Fibroblast of skin of right biceps (primary cell): Measurements from ENCODE around the gene GARNL3.

Experiments
- DNase-seq: peaks from one replicate; pipeline ENCODE4 v3.0.0-alpha.2; 2013

The GARNL3 gene, protein sequence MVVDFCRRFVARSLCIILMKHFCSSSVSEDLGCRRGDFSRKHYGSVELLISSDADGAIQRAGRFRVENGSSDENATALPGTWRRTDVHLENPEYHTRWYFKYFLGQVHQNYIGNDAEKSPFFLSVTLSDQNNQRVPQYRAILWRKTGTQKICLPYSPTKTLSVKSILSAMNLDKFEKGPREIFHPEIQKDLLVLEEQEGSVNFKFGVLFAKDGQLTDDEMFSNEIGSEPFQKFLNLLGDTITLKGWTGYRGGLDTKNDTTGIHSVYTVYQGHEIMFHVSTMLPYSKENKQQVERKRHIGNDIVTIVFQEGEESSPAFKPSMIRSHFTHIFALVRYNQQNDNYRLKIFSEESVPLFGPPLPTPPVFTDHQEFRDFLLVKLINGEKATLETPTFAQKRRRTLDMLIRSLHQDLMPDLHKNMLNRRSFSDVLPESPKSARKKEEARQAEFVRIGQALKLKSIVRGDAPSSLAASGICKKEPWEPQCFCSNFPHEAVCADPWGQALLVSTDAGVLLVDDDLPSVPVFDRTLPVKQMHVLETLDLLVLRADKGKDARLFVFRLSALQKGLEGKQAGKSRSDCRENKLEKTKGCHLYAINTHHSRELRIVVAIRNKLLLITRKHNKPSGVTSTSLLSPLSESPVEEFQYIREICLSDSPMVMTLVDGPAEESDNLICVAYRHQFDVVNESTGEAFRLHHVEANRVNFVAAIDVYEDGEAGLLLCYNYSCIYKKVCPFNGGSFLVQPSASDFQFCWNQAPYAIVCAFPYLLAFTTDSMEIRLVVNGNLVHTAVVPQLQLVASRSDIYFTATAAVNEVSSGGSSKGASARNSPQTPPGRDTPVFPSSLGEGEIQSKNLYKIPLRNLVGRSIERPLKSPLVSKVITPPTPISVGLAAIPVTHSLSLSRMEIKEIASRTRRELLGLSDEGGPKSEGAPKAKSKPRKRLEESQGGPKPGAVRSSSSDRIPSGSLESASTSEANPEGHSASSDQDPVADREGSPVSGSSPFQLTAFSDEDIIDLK

GRCh38 chr9:127264462-127265219, at the start of gene GARNL3:
Gene GARNL3, plus strand, starts transcription at chr9:127264774. Its CDS starts 104 bp downstream, at chr9:127264878.
- DNase-seq, result no peak

DNA sequence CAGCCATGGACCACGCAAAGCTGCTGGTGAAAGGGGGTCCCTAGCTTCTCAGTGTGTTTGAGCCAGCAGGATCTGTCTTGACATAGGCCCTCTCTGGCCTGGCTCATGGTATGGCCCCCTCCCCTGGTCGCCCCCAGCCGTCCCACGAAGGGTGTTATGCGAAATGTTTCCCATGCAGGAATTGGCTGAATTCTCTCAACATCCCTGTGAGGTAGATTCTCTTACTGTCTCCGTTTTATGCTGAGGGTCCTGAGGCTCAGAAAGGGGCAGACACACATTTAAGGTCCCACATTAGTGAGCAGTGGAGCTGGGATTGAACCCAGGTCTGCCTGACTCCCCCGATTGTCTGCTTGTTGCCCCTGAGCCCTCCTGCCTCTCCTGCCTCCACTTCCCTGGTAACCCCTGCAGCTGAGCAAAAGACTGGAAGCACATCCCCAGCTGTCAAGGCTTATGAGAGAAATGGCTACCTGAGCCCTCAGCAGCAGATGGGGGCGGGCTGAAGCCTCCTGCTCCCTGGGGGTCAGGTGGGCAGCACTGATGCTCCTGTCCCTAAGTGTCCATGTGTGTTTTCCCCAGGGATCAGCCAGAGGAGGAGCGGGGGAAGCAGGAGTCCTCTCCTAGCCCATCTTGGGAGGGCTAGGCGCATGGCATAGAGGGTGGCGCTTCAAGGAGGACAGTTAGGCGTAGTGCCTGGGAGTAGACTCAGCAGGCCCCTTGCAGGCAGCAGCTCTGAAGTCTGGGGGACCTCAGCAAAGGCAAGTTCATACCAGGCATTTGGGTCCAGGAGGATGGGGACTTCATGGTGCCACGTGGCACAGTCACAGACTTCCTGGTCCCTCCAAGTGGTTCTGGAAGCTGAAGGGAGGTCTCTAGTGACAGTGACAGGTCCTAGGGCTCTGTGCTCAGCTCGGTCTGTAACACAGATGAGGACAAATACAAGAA, 49.0 kb upstream of the GARNL3 start:
- no peak for DNase-seq

- DNase-seq, result no peak
These were observed 48.2 kb upstream of the GARNL3 start for GRCh38 chr9:127216210-127216887.

DNA sequence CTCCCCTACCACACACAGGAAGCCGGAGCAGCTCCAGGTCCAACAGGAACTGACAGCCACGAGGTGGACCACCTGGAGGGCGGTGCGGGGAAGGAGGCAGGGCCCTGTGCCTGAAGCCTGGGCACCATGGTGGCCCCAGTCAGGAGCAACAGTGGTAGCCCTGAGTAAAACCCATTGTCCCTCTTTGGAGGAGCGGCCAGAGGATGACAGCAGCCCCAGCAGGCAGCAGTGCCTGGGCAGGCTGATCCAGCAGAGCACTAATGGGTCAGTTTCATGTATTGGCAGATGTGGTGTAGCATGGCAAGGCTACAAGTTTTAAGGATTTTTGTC, 47.7 kb upstream of the GARNL3 start:
- no peak for DNase-seq

- no peak for DNase-seq
These were observed 45.8 kb upstream of the GARNL3 start for GRCh38 chr9:127218818-127219217.

DNA sequence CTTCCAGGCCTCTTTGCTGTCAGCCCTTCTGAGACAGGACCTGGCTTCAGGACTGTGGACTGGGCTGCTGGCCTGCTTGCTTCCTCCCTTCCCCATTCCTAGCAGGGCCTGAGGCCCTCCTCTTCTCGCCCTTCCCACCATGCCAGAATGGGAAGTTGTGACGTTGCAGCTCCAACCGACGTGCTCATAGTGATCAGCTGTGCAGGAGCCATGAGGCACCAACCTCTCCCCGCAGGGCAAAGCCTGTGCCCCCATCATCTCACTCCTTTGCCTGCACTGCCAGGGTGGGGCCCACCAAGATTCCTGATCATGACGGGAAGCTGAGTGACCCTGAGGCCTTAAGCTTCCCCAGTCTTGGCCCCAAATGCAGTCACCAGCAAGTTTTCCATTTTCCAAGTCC, 45.1 kb upstream of the GARNL3 start:
- DNase-seq, result no peak

GRCh38 chr9:127221695-127222094, 42.9 kb upstream of the GARNL3 start:
- DNase-seq, result no peak

- no peak for DNase-seq
These were observed 42.0 kb upstream of the GARNL3 start for GRCh38 chr9:127222388-127223095.

GRCh38 chr9:127223266-127223665, 41.3 kb upstream of the GARNL3 start:
- no peak for DNase-seq

GRCh38 chr9:127223810-127224177, 40.8 kb upstream of the GARNL3 start:
- no peak for DNase-seq

DNA sequence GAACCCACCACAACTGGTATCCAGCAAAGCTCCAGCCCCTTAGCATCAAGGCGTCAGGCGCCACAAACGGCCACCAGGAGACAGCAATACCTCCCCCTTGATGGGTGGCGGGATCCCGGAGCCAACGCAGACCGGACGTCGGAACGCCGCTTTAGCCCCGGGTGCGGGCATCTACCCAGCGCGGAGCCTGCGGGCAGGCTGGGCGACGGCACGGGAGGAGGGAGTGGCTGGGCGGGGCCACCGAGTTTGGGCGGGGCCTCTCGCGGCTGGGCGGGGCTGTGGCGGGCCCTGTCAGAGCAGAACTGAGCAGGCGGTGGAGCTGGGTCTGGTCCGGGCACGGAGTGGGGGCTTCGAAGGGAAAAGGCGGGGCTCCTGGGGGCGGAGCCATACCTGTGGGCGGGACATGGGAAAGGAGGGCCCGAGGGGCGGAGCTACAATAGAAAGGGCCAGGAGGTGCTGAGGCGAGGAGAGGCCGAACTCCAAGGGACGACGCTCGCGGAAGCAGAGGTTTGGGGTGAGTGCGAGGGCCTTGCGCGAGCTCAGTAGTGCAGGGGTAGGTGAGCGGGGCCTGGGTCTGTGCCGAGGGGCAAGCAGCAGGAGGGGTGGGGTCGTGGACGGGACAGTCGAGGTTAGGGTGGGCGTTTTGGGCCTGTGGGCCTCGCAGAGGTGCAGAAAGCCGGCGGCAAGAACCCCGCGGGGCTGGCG, 40.2 kb upstream of the GARNL3 start:
- peak; percentile 83 for DNase-seq

DNA sequence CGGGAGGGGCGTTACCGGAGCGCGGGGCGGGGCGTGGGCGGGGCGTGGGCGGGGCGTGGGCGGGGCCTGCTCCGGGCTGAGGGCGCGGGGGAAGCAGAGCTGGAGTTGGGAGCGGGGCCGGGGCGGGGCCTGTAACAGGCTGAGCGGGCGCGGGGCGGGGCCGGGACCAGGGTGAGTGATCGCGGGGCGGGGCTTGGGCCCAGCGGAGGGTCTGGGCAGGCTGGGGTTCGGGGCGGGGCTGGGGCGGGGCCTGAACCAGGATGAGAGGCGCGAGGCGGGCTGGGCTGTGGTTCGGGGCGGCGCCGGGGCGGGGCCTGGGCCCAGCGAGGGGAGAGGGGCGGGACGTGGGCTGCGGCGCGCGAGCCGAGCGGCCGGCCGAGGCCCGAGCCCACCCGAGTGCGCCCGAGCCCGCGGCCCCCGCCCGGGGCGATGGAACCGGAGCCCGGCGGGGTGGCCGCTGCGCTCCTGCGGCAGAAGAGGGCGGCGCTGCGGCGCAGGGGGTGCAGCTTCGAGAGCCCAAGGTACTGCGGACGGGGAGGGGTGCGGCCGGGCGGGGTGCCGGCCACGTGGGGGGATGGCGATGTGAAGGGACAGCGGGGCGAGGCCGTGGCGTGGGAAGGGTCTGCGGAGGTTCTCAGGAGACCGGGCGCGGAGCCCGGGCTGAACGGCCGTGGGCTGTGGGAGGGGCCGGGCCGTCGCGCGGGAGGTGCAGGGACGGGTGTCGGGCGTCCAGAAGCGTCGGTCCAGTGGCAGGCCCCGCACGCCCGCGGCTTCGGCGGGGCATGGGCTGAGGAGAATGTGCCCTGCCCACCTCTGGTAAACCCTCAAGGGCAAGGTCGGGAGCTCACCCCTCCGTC, 39.5 kb upstream of the GARNL3 start:
- DNase-seq, result peak; percentile 90

DNA sequence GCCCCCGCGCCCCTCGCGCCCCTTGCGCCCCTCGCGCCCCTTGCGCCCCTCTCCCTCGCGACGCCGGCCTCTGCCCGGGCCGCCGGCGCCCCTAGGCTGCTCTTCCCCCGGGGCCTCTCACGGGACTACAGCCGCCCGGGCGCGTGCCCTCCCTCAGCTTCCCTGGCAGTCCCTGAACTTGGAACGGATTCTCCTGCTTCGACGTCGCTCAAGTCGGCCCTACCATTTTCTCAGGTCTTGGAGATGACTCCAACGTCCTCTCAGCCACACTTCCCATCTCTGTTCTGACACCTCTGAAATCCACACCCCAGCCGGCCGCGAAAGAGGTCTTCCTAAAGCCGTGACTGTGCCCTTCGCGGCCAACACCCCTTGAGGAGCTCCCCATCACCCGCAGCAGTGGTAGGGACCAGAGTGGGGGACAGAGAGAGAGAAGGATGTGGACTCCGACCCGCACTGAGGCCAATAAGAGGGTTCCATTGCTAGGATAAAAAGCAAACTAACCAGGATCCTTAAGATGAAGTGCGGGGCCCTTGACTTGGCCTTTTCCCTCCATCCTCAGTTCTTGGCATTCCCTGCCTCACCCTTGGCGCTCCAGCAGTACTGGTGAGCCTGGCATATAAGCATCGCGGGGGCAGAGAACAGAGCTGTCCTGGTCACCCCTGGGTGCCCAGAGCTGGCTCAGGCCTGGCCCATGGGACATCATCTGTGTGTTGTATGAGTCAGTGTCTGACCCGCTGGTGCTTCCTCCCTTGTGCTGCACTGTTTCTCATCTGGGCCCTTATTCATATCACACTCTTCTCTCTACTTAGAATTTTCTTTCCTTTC, 38.6 kb upstream of the GARNL3 start:
- DNase-seq, result no peak

DNA sequence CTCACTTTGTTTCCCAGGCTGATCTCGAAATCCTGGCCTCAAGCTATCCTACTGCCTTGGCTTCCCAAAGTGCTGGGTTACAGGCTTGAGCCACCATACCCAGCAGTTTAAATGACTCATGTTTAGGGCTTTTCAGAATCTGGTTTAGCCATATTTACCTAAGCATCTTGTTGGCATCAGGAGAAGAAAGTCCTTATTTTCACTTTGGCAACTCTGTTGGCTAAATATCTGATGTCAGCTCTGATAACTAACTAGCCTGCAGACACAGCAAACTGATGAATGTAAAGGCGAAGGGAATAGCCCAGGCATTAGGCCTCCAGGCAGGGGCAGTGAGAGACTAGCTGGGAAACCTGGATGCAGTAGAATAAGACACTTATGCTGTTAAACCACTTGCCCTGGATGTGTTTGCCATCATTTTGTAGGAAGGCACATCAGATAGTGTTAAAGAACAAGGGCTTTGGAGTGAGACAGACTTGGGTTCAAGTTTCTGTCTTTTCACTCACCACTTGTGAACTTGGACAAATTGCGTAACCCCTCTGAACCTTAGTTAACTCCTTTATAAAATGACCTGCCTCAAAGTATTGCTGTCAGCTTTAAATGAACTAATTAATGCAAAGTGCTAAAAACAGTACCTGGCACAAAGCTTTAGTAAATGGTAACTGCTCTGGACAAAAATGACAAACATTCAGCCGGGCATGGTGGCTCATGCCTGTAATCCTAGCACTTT, 34.7 kb upstream of the GARNL3 start:
- DNase-seq, result no peak

- no peak for DNase-seq
These were observed 32.9 kb upstream of the GARNL3 start for GRCh38 chr9:127231666-127232065.

DNA sequence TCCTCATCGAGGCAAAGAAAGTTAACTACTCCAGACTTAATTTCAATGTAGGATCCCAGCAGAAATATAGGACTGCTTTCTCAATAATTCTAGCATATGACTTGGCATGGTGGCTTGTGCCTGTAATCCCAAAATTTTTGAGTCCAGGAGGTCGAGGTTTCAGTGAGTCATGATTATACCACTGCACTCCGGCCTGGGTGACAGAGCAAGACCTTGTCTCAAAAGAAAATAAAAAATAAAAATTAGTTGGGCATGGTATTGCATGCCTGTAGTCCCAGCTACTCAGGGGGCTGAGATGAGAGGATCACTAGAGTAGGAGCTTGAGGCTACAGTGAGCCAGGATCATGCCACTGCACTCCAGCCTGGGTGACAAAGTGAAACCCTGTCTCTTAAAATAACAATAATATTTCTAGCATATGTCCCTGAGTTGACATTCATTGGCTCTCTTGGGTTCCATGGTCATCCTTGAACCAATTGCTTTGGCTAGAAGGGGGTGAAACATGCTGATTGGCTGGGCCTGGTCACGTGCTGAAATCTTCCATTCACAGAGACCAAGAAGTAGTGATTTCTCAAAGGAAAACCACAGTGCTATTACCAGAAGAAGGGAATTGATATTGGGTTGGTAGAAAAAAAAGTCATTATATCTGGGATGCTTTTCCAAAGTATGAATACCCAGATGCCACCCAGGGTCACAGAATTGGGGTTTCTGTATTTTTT, 31.6 kb upstream of the GARNL3 start:
- DNase-seq, result no peak

- DNase-seq, result no peak
These were observed 31.0 kb upstream of the GARNL3 start for GRCh38 chr9:127233550-127233949.
